Smooth muscle cell of the coronary artery (primary cell): ENCODE data around the gene RNF39. TPM values are rescaled to one million over a fixed set of nuclear protein-coding genes. Genes with fewer than 3 reads are reported as not detected.

Experiments used
- total RNA-seq: library from RNA; depleted of rRNA; stranded (reverse); fragments of >200 nt; gene quantifications from 2 replicates; pipeline ENCODE4 v1.2.3, GENCODE V29; 2014; ENCODE audit warnings: low replicate concordance

Gene RNF39
- total RNA-seq: not detected in 2 replicates

DNA sequence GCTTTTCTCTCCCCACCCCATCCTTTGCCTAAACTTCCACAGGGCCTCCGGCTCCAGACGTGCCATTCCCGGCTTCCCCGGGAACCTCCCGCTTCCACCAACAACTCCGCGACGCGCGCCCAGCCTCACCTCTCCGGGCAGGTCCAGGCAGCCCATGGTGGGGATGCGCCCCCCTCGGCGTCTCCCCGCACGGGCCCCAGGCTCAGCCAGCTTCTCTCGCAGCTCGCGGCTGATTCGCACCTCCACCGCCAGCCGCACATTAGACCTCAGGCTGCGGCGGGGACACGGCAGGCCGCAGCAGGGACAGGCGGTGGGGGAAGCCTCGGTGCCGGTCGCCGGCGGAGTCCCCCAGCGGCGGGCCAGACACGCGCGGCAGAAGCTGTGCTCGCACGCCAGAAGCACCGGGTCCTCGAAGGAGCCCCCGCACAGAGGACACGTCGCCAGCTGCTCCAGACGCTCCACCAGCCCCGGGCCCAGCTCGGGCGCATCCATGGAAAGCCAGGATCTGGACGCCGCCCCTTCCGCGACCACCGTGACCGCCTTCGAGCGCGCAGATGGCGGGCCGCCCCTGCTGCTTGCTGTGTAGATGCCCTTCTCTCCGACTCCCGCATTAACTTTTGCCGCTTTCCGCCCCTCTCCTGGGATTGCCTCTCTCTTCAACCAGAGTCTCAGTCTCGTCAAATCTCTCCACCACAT lies at the start of gene RNF39:
Gene RNF39 (minus strand): TSS at position 676 of the 696 bp plus-strand sequence. CDS start 184 bp downstream, at position 492.

DNA sequence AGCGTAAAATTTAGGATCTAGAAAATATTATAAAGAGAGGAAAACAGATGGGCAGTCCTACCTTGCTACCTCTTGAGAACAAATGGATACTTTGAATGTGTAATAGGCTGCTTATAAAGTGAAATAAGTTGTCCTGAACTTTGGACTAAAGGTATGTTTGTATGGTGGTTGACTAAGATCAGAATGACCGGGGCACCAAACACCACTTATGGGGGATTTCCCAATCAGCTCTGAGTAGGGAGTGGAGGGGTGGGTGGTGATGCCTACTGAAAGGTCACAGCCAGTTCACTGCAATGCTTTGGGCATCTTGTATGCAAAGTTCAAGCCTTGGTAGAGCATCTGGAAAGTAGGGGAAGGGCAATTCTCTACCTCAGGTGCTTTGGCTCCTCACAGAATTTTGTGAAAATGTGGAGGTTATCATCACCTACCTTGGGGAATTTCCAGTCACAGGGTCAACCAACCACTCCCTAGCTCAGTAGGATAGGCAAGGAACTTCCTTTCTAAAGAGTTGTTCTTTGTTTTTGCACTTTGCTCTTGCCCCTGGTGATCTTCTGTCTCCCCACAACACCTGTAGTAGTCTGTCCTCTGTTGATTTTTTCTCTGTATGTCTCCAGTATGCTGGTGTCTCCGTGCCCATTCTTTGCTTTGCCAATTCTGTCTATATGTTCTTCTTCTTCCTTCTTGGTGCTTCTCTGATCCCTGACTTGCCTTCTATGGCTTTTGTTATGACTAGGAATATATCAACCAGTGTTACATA lies 37.6 kb upstream of the RNF39 start, which contains the start of gene TRIM31:
Gene TRIM31 (minus strand): TSS at position 88 of the 757 bp plus-strand sequence. CDS start 285 bp downstream, outside the sequence.

DNA sequence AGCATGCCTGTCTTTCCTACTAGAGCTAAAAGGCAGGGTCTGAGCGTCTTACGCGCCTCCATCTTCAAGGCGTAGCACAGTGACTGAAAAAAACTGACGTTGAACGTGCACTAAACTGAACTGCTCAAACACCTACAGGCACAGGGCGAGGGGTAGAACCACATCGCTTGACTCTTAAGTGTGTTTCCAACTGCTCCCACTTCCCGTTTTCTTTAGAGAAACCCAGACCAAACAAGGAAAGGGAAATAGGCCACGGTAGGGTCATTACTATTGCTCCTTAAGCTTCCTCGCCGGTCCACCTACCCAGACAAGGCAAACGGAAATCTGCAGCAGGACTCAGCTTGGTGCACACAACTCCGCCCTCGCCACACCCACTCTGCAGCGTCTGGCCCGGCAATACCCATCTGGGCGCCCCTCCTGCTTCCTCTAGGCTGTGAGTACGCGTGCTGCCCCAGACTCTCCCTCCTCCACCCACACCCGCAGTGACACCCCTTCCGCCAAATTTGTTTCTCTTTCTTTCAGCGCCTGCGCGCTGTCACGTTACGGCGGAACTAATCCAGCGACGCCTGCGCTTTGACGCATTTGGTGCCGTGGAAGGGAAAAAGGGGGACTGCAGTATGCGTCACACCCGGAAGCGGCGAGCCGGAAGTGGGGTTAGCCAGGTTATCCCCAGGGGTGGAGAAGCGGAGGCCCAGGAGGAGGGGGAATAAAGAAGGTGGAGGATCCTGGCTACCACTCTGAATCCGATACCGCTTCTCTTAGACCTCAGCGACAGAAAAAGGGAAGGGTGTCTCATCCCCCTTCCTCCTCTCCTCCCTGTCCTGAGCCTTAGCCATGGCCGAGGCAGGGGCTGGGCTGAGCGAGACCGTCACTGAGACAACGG lies 8.8 kb downstream of the RNF39 start, which contains the start of gene PPP1R11:
Gene PPP1R11 (plus strand): TSS at position 622 of the 883 bp plus-strand sequence. CDS start 213 bp downstream, at position 835.

GRCh38 chr6:30061092-30061857 lies 14.3 kb downstream of the RNF39 start, which contains the start of gene POLR1H:
TSS of gene POLR1H (plus strand) at chr6:30061265. CDS start at chr6:30061525, 260 bp downstream.

Other genes with a start within 250 kb of the RNF39 start
- 0.35 TPM in 1 of 2 replicates, not detected in the other for gene HLA-G, start 247.9 kb downstream of the RNF39 start, total RNA-seq
- 455 and 497 TPM in 2 replicates for gene HLA-A, start 133.2 kb downstream of the RNF39 start, total RNA-seq
- gene POLR1H, start 14.5 kb downstream of the RNF39 start, total RNA-seq: 40.8 and 52.0 TPM in 2 replicates
- 8.3 and 14.4 TPM in 2 replicates for gene PPP1R11, start 8.6 kb downstream of the RNF39 start, total RNA-seq
- gene TRIM31, start 37.3 kb upstream of the RNF39 start, total RNA-seq: 0.12 TPM in 1 of 2 replicates, not detected in the other
- gene TRIM40, start 60.4 kb upstream of the RNF39 start, total RNA-seq: under 0.01 TPM in 1 of 2 replicates, not detected in the other
- not detected in 2 replicates for gene TRIM10, start 85.4 kb upstream of the RNF39 start, total RNA-seq
- not detected in 2 replicates for gene TRIM15, start 87.8 kb upstream of the RNF39 start, total RNA-seq
- gene TRIM26, start 137.6 kb upstream of the RNF39 start, total RNA-seq: 18.6 and 21.9 TPM in 2 replicates